Measurements from ENCODE around the gene SERPINA9.

DNA sequence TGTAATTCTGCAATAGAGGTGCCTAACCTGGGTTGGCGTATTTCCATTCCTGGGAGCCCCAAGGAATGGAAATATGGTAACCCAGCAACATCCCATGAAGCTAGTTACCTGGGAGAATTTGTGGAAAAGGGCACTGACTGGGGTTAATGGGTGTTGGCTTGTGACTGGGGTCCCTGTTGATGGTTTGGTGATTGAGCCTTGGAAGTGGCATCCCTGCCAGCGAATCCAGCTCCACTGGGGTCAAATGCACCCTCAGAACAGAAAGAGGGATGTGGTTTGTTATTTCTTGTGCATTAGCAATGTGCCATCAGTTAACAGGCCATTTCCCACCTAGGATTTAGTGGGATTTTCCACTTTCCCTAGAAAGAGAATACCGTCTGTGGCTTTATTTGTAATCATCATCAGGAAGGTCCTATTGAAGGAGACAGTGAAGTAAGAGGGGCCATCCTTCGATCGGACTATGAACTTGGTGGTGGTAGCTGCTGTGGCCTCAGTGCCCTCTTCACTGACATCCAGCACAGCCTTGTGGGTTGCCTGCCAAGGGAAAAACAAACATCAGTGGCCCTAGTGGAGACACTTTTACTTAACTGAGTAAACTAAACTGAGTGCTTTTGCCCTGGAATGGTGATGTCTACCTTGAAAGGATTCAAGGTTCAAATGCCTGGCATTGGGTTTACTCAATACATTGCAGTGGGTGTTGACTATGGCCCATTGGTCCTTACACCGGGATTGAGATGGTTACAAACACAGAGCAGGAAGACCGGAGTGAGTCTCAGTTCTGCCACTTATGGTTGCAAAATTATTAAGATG is 13.0 kb downstream of the SERPINA9 start:
- no peak for TF ChIP-seq SUZ12 (IDR thresholded peaks at IDR 0.05; ENCODE audit: extremely low read depth, insufficient read depth, insufficient read length)
- no peak for TF ChIP-seq YY1 (IDR thresholded peaks at IDR 0.05; ENCODE audit: insufficient read depth, insufficient read length)
